Gastrocnemius medialis (tissue), 4 donors: ENCODE data around the gene CEPT1. TPM values are rescaled to one million over a fixed set of nuclear protein-coding genes. Genes with fewer than 3 reads are reported as not detected.
"Not testable (repeated sequence)": the region's sequence is repeated elsewhere in the genome, so short reads cannot be mapped to it uniquely, and the experiment has no call there.

Source experiments
- ATAC-seq, 2 donors: fragments of 150-250 bp; one replicate each; pipeline ENCODE4 v1.9.1; 2016
- DNase-seq, 2 donors: peaks; one replicate each; pipeline ENCODE4 v3.0.0-alpha.2; 2019
- H3K27ac ChIP-seq, 4 donors: fragments of 200-600 bp; sonication (generic); 1 replicate in 1 of 4; 2 replicates in 3 of 4; pipeline ENCODE4 v1.5.1; 2016 to 2018; ENCODE audit warnings: mild to moderate bottlenecking in 2 of 4, moderate library complexity in 1 of 4
- H3K27me3 ChIP-seq, 3 donors: fragments of 200-600 bp; sonication (generic) in 2 of 3; 1 replicate in 1 of 3; 2 replicates in 2 of 3; pipeline versions ENCODE4 v1.5.1 to v1.6.0; 2016 to 2019; ENCODE audit warnings: mild to moderate bottlenecking in 1 of 3, moderate library complexity in 1 of 3
- H3K36me3 ChIP-seq, 2 donors: fragments of 200-600 bp; sonication (generic) in 1 of 2; one replicate each; pipeline ENCODE4 v1.5.1; 2017 to 2018
- H3K4me1 ChIP-seq, 2 donors: fragments of 200-600 bp; sonication (generic) in 1 of 2; one replicate each; pipeline ENCODE4 v1.5.1; 2016 to 2017; ENCODE audit warnings: mild to moderate bottlenecking in 2 of 2
- H3K4me3 ChIP-seq, 4 donors: fragments of 200-600 bp; sonication (generic) in 3 of 4; 1 replicate in 1 of 4; 2 replicates in 3 of 4; pipeline ENCODE4 v1.5.1; 2016 to 2019; ENCODE audit warnings: mild to moderate bottlenecking in 2 of 4
- H3K9me3 ChIP-seq, 3 donors: fragments of 200-600 bp; sonication (generic) in 2 of 3; 1 replicate in 1 of 3; 2 replicates in 2 of 3; pipeline ENCODE4 v1.5.1; 2016 to 2019
- CTCF ChIP-seq, 5 experiments: fragments of 450-650 bp in 3 of 5; fragments of 200-600 bp in 2 of 5; sonication (generic) in 2 of 5; IDR thresholded peaks in 4 of 5; conservative IDR thresholded peaks in 1 of 5; 1 replicate in 4 of 5; 2 replicates in 1 of 5; pipeline ENCODE4 v1.5.1; 2016 to 2019; ENCODE audit warnings: antibody characterized with exemption in 5 of 5, mild to moderate bottlenecking in 3 of 5, moderate library complexity in 3 of 5
- POLR2A ChIP-seq, 2 donors: fragments of 450-650 bp; IDR thresholded peaks; one replicate each; pipeline ENCODE4 v1.6.1; 2017; ENCODE audit warnings: antibody characterized with exemption in 2 of 2, mild to moderate bottlenecking in 2 of 2, moderate library complexity in 2 of 2
- in situ Hi-C, 4 donors: fragments of 200-750 bp; cut with MboI; loops; one replicate each; pipeline versions ENCODE4 v1.15.0 to v1.8.0; 2017; ENCODE audit warnings: low sequenced_read_pairs in 4 of 4
- intact Hi-C: fragments of 100-400 bp; cut with DNase I; formaldehyde crosslinking; loops from one replicate; pipeline ENCODE4 v1.15.1; 2023; ENCODE audit warnings: low total_unique reads
- total RNA-seq, 4 donors: library from RNA; depleted of rRNA; stranded (reverse); fragments of >200 nt; gene quantifications; one replicate each; pipeline versions ENCODE4 v1.1.0 to v1.2.3, GENCODE V29; 2016

The CEPT1 gene
- total RNA-seq, 4 donors from 2014 or later: 8.2 to 14.8 (median 10.6) TPM

- in situ Hi-C loops: no loop called here
- Histone ChIP-seq H3K36me3 (no peaks in the 10 kb centered on the region), H3K9me3 (no peaks in the 10 kb centered on the region), H3K4me3 (no peak overlapping the region), H3K4me1 (no peaks in the 10 kb centered on the region), H3K27me3 (peaks cover 0 to 3% (median 2%) of the 10 kb centered on the region in 3 donors), H3K27ac (no peak overlapping the region)
- TF ChIP-seq POLR2A (IDR thresholded peaks at IDR 0.05) (no peak), CTCF (IDR thresholded peaks at IDR 0.05 in 4 of 5, conservative IDR thresholded peaks at IDR 0.05 in 1 of 5) (no peak)
- intact Hi-C loops: no loop called here
- DNase-seq (no peak), ATAC-seq (no peak)
Measured at GRCh38 chr1:111213412-111213811, 73.4 kb downstream of the CEPT1 start.

- intact Hi-C loops (no loop called here), in situ Hi-C loops (no loop called here)
- Histone ChIP-seq H3K4me1 (no peaks in the 10 kb centered on the region), H3K36me3 (no peaks in the 10 kb centered on the region), H3K9me3 (no peaks in the 10 kb centered on the region), H3K4me3 (no peak overlapping the region), H3K27ac (no peak overlapping the region), H3K27me3 (peaks cover 0 to 3% (median 0%) of the 10 kb centered on the region in 3 donors)
- ATAC-seq (no peak), DNase-seq (no peak)
- TF ChIP-seq POLR2A (IDR thresholded peaks at IDR 0.05) (no peak), CTCF (IDR thresholded peaks at IDR 0.05 in 4 of 5, conservative IDR thresholded peaks at IDR 0.05 in 1 of 5) (no peak)
Measured at GRCh38 chr1:111214074-111214801, 74.2 kb downstream of the CEPT1 start.

- no peaks in the 10 kb centered on the region for H3K36me3 ChIP-seq
- TF ChIP-seq CTCF (IDR thresholded peaks at IDR 0.05 in 4 of 5, conservative IDR thresholded peaks at IDR 0.05 in 1 of 5) (no peak), POLR2A (IDR thresholded peaks at IDR 0.05) (no peak)
- ATAC-seq (no peak), DNase-seq (no peak)
- no peak overlapping the region for H3K27ac ChIP-seq
- no peak overlapping the region for H3K4me3 ChIP-seq
- intact Hi-C loops (no loop called here), in situ Hi-C loops (no loop called here)
- no peaks in the 10 kb centered on the region for H3K9me3 ChIP-seq
- no peaks in the 10 kb centered on the region for H3K4me1 ChIP-seq
- H3K27me3 ChIP-seq: no peaks in the 10 kb centered on the region
Measured at GRCh38 chr1:111214884-111215283, 74.9 kb downstream of the CEPT1 start.

- H3K9me3 ChIP-seq, DNase-seq, intact Hi-C loops, H3K36me3 ChIP-seq, H3K4me1 ChIP-seq, H3K27me3 ChIP-seq, in situ Hi-C loops, ATAC-seq, H3K4me3 ChIP-seq, H3K27ac ChIP-seq: not testable (repeated sequence)
Measured at GRCh38 chr1:111215285-111215684, 75.3 kb downstream of the CEPT1 start.

GRCh38 chr1:111216751-111217150, 76.7 kb downstream of the CEPT1 start:
- no peak for ATAC-seq
- intact Hi-C loops: no loop called here
- H3K4me3 ChIP-seq: no peak overlapping the region
- H3K9me3 ChIP-seq: no peaks in the 10 kb centered on the region
- TF ChIP-seq CTCF (IDR thresholded peaks at IDR 0.05 in 4 of 5, conservative IDR thresholded peaks at IDR 0.05 in 1 of 5) (no peak), POLR2A (IDR thresholded peaks at IDR 0.05) (no peak)
- H3K27ac ChIP-seq: no peak overlapping the region
- H3K4me1 ChIP-seq: no peaks in the 10 kb centered on the region
- H3K27me3 ChIP-seq: no peaks in the 10 kb centered on the region
- no peaks in the 10 kb centered on the region for H3K36me3 ChIP-seq
- DNase-seq: no peak
- in situ Hi-C loops: no loop called here
